GM21786 (cell line): ENCODE results near the gene TMEM214.

Source experiments
- ATAC-seq: cut with Tn5 transposase; IDR thresholded peaks from one replicate; pipeline ENCODE4 v1.9.1; 2021; ENCODE audit not compliant: unreplicated experiment

Gene TMEM214

DNA sequence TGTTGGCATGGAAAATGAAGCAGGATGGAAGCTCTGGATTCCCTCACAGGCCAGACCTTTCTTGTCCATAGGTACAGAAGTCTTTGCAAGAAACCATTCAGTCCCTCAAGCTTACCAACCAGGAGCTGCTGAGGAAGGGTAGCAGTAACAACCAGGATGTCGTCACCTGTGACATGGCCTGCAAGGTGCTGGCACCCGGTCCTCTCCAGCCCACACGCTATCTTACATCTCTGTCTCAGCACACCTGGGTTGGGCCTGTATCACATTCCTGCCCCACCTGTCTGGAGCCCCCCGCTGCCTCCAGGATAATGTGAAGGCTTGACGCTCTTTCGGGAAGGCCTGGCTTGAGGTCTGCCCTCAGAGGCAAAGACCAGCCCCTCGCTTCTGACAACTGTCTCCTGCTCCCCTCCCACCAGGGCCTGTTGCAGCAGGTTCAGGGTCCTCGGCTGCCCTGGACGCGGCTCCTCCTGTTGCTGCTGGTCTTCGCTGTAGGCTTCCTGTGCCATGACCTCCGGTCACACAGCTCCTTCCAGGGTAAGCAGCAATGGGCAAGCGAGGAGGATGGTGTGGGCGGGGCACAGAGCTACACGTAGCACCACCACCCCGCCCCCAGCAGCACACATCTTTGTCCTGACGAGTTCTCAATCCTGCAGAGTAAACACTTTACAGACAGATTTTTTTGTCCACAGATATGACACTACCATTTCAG is 6.0 kb downstream of the TMEM214 start:
- no peak for ATAC-seq

DNA sequence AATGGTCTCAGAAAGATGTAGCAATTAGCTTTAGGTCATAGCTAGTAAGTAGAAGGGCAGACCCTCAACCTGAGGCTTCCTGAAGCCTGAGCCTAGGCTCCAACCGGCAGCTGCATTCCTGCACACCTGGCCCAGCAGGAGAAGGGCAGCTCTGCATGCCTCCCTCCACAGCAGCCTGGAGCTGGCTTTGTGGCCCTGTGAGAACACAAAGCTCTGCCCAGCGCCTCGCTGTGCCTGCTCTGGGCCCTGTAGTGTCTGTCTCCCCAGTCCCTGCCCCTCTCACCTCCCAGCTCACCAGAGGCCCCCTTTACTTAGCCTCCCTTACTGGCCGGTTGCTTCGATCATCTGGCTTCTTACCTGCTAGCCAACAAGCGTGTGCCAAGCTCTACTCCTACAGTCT is 6.7 kb downstream of the TMEM214 start:
- no peak for ATAC-seq

DNA sequence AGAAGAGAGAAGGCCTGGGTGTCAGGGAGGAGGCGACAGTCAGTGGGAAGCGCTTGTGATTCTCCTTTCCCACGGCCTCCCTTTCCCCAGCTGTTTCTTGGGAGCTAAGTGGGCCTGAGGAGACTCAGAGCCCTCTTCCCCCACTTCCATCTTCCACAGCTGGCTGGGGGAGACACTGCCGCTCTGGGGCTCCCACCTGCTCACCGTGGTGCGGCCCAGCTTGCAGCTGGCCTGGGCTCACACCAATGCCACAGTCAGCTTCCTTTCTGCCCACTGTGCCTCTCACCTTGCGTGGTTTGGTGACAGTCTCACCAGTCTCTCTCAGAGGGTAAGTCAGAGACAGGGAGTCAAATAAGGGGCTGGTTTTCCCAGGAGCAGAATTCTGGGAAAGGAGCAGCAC is 7.1 kb downstream of the TMEM214 start:
- ATAC-seq = no peak

DNA sequence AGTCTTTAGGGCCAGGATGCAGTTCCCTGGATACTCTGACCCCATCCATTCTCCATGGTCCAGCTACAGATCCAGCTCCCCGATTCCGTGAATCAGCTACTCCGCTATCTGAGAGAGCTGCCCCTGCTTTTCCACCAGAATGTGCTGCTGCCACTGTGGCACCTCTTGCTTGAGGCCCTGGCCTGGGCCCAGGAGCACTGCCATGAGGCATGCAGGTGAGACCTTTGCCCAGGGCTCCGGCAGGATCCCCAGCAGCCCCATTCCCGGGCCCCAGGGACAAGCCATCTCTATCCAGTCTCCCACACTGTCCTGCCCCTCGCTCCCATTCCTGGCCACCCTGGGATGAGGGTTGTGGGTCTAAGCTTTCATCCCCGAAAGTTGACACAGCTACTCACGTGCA is 7.5 kb downstream of the TMEM214 start:
- ATAC-seq = no peak

DNA sequence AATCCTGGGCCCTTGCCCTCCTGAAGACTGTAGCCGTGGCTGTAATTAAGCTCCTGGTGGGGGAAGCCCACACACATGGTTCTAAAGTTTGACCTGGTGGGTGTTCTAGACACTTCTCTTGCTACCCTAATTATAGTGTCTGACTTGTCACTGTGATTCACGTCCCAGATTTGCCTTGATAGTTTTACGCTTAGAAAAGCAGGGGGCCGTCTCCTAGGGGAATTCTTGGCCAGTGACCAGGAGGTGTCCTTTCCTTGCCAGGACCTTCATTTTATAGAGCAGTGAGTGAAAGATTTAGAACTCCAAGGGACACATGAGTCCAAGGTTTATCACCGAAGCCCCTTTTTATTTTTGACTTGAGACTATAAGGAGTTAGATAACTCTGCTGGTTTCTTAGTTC is 9.0 kb downstream of the TMEM214 start:
- peak; percentile 27 for ATAC-seq

DNA sequence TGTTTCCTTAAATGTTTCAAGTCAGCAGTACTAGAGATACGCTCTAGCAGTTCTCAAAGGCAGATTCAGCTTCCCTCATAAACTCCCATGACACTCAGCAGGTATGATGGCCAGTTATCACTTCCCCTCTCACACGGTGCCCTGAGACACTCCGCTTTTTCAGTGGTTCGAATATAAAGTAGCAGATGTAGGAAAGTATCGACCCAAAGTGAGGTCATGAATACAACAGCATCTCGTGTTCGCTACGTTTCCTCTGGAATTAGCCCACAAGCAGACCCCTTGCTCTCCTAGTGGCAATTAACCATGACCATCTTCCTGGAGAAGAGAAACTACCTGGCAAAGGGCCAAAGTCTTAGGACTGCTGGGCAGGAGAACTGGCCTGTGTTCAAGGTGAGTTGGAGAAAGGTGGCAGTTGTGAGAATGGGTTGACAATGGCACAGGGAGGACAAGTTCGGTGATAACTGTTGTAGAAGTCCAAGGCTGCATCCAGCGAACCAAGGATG is 9.4 kb downstream of the TMEM214 start:
- ATAC-seq = peak; percentile 86

DNA sequence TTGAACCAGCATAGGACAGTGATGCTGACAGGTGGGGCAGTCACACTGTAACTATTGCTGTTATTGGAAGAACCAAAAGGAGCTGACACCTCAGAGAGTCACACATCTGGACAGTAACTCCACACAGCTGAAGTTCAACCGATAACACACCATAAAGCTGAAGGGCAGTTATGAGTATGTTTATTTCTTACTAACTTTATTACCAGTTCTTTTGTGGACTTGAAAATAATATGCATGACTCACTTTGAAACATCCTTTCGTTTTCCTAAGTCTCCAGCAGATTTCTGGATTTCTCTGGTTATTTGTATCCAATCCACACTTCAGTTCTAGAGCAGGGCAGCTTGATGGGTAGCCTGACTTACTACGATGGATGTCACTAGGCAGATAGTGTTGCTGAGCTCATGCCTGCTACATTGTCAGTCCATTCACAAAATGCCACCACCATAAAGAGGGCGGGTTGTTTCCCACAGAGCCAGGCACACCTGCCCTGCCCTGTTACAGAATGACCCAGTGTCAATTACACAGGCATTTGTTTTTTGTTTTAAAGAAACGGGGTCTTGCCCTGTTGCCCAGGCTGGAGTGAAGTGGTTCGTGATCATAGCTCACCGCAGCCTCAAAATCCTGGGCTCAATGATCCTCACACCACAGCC is 10.3 kb downstream of the TMEM214 start:
- no peak for ATAC-seq

DNA sequence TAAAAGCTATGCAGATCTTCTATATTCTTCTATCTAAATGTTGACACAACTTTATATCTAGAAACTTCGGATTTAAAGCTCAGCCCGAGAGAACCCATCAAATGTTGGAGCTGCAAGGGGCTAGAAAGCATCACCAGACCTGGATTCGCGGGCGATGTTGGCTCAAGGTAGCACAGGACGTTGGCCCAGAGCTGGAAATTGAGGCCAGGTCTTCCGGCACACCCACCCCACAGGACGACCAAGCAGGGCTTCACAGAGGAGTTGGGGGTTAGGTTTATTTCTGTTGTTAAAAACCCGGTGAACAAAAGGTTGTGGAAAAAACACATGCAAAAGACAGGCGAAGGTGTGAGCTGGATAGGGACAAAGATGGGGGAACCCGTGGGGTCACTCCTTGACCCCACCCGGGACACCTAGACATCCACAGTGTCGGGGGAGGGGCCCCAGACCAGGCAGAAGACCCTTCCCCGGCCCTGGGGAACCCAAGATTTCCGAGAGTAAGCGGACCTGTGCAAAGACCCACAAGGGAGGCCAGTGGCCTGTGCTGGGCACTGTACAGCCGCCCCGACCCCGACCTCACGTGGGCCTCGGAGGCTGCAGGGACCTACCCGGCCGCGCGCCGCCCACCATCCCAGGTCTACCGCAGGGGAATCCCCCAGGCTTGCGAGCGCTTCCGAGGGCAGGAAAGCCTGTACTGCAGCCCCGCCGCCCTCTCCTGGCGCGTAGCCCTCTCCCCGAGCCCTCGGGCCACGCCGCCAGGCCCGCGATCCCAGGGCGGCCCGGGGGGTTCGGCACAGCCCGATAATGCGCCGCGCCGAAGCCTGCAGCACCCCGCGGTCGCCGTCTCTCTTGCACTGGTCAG is 16.9 kb downstream of the TMEM214 start:
- ATAC-seq = peak; percentile 18

DNA sequence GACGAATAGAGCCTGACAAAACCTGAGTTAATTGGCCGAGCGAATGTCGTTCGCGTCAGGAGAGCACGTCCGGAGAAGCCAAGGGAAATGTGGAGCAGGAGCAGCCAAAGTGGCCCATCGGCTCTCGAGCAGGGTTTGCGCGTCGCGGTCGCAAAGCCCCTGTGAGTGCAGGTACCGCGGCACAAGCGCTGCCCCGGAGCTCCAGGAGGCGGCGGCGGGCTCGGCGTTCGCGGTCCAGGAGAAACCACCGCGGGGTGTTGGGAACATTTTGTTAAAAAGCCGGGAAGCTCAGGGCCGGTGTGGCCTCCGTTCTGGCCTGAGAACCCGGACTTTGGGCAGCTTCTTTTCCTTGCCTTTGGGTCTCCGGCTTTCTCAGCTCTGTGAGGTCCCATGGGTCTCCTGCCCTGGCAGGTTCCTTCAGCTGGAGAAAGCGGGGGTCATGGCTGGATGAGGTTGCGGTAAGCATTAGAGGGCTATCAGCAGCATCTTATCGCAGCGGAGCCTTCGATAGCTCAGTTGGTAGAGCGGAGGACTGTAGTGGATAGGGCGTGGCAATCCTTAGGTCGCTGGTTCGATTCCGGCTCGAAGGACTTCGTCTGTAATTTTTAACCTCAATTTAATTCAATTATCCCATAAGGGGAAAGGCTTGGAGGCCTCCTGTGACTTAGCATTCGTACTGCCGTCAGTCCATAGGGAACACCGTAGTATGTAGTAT is 17.7 kb downstream of the TMEM214 start:
- peak; percentile 36 for ATAC-seq

DNA sequence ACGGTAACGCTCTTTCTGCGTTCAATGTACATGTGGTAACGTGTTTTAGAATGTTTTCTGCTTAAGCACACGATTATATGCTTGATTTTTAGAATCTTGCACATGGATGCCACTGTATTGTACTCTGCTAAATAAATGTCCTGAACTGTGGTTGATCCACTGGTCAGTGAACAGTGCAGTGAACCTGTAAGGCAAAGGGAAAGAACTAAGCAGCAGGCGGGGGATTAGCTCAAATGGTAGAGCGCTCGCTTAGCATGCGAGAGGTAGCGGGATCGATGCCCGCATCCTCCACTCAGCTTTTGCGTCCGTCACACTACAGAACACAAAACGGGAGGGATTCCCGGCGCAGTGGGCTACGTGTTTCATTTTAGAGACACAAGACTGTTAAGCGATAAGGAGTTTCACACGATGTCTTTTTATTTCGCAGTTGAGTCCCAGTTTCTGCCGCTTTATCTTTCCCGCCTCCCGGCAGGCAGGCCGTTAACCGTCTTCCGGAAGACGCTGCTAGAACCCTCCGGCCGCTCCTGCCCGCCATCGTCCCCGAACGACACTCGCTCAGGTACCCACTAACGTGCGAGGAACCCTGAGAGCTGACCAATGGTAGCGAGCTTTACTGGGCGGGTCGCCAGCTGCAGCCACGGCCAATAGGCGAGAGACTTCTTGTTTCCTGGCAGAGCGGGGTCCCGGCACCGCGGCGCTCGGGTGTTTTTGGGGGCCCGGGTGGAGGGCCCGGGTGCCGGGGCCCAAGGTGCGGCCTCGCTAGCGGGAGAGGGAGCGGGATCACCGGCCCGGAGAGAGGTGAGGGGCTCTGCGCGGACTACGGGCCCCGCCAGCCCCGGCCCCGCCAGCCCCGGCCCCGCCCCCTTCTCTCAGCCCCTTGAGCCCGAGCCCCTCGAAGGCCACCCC is 18.5 kb downstream of the TMEM214 start, which contains the start of gene AGBL5:
TSS of gene AGBL5 (plus strand) at position 673 of the 906 bp plus-strand sequence. CDS start 1,291 bp downstream, outside the sequence.
- peak; percentile 67 for ATAC-seq

DNA sequence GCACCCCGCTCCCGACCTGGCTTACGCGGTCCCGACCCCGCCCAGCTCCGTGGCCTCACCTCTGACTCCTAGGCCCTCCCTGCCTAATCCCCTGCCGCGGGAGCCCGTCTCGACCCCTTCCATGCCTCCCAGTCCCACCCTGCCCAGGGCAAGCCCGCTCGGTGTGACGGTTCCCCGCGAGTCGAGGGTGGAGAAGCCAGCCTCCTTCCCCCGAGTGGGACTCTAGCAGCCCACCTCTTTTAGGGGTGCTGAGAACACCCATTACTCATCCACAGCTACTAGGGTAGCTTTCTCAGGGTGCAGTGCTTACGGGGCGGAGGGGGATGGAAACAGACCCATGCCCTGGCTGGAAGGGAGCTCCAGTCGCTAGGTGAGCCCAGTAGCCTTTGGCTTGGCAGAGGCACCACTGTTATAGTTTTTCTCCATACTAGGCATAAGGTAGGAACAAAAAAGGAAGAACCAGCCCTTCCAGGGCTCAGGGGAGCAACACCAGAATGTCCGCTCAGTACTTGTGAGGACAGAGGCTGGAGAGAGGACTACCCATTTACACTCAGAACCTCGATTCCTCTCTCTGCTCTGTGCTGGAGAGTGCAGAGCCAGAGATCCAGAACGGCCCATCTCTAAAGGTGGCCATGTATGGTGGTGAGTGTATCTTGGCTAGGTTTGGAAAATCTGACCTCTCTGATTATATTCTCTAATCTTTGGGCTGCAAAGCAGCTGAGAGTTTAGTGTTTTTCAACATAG is 19.3 kb downstream of the TMEM214 start:
- ATAC-seq = no peak

DNA sequence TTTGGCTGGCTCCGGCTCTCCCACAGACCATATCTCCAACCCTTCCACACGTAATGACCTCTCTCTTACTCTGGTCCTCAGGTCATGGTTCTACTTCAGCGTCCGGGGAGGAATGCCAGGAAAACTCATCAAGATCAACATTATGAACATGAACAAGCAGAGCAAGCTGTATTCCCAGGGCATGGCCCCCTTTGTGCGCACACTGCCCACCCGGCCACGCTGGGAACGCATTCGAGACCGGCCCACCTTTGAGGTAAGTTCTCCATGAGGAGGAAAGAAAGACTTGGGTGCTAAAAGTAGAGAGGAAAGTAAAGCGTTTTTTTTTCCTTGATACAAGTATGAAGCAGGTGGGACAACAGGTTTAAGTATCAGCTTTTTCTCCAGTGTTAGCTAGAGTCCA is 20.6 kb downstream of the TMEM214 start:
- ATAC-seq = no peak

DNA sequence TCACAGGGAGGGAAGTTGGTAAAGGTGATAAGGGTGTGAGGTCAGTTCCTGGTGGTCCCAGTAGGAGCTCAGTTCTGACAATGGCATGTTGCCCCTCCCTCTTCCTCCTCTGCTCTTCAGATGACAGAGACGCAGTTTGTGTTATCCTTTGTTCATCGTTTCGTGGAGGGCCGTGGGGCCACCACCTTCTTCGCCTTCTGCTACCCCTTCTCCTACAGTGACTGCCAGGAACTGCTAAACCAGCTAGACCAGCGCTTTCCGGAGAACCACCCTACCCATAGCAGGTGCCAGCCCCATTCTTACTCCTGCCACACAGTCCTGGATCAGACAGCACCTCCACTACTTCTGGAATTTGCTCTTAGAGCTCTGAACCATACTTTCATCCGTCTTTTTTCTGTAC is 21.0 kb downstream of the TMEM214 start:
- ATAC-seq = no peak

DNA sequence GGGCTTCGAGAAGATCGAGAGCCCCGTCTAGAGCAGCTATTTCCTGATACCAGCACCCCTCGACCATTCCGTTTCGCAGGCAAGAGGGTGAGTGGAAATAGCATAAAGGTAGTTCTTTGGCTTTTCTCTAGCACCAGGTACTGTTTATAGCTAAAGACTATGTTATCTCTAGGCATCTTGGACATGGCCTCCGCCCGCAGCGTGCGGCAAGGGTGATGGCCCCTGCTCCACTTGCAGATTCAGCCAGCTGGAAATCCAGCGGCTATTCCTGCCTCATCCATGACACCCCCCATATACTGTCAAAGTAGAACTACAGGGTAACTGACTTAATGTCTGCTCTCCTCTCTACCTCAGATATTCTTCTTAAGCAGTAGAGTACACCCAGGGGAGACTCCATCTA is 22.0 kb downstream of the TMEM214 start:
- no peak for ATAC-seq

DNA sequence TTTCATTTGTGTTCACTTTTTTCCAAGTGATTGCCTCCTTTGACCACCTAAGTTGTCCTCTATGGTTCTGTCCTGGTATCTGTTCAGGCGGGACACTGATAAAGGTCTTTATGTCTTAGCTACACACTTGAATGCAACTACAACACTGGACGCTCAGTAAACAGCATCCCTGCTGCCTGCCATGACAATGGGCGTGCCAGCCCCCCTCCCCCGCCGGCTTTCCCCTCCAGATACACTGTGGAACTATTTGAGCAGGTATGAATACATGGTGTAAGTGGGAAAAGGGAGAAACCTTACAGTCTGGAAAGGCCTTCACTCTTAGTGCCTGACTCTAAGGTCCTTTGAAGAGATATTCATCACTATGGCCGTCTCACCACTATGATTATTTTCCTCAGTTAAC is 24.4 kb downstream of the TMEM214 start:
- ATAC-seq = no peak

DNA sequence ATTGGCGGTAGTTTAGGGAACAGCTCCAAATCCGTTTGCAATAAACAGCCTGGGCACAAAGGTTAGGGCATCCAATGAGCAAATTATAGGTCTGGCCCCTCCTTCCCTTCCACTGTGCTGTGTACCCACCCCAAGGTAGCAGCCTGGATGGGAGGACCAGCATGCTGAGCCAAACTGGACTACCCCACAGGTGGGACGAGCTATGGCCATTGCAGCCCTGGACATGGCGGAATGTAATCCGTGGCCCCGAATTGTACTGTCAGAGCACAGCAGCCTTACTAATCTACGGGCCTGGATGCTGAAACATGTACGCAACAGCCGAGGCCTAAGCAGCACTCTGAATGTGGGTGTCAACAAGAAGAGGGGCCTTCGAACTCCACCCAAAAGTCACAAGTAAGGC is 25.4 kb downstream of the TMEM214 start:
- no peak for ATAC-seq

DNA sequence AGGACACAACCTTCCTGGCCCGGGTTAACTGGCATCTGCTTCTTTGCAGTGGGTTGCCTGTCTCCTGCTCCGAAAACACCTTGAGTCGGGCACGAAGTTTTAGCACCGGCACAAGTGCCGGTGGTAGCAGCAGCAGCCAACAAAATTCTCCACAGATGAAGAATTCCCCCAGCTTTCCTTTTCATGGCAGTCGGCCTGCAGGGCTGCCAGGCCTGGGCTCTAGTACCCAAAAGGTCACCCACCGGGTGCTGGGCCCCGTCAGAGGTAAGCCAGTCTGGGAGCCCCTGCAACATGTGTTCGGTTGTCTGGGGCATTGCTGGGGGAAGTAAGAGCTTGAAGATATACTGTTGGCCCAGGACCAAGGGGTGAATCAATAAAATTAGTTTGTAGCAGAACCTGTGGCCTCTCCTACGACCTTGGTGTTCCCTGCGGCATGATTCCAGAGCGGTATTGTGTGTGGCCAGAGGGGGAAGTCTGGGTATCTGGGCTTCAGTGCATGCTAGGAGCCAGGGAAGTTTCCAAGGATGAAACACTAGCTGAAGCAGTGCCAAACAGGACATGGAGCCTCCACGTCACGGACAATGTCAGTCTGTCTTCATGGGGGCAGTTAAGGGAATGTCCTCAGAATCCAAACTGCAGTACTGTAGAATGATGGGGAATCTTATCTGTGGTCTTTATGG is 26.5 kb downstream of the TMEM214 start:
- no peak for ATAC-seq

DNA sequence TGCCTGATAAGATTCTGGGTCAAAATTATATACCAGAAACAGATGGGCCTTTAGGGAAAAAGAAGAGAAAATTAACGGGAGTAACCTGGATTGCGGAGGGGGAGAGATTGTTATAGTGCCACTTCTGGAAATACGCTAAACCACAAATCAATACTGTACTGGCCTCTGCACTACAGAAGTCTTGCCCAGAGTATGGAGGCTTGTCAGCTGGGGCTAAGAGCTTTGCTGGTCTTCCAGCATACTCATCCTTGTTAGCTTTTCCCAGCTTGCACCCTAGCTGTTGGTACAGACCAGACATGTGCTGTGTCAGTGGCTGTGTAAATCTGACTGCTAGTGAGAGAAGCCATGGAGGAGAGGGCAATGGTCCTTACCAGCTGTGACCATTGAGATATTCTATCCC is 27.6 kb downstream of the TMEM214 start:
- ATAC-seq = no peak

DNA sequence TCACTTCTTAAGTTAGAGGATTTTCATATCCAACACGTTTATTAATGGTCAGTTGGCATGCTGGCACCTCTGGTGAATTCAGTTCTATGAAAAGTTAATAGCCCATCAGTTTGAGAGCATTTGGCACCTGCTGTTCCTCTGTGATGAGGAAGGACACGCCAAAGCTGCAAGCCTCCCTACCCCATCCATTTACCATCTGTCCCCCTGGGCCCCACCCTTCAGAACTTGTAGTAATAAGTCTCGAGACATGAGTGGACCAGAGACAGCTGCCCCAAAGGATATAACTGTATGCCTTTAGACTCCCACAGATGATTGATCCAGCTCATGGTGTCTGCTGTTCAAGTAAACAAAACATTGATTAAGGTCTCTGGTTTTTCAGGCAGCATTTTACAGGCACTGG is 32.4 kb downstream of the TMEM214 start:
- no peak for ATAC-seq
